Neutrophil (primary cell): ENCODE data around the gene ACAA1.

Source experiments
- H3K27ac ChIP-seq: fragments of 200-600 bp; sonication (generic); 2 replicates; pipeline ENCODE4 v1.5.1; 2016; ENCODE audit warnings: mild to moderate bottlenecking, moderate library complexity
- H3K27me3 ChIP-seq: fragments of 200-600 bp; sonication (generic); 2 replicates; pipeline ENCODE4 v1.6.0; 2016; ENCODE audit warnings: mild to moderate bottlenecking
- H3K36me3 ChIP-seq: fragments of 200-600 bp; sonication (generic); 2 replicates; pipeline ENCODE4 v1.5.1; 2017
- H3K4me1 ChIP-seq, 2 experiments: fragments of 200-600 bp in 1 of 2; sonication (generic) in 1 of 2; 1 replicate in 1 of 2; 2 replicates in 1 of 2; pipeline versions ENCODE4 v1.5.1 to v1.6.1; 2013 to 2016; ENCODE audit warnings: low read depth in 1 of 2, low read length in 1 of 2, mild to moderate bottlenecking in 1 of 2, moderate library complexity in 1 of 2; ENCODE audit not compliant: control insufficient read depth in 1 of 2, insufficient read depth in 1 of 2
- H3K4me3 ChIP-seq, 2 experiments: fragments of 200-600 bp in 1 of 2; sonication (generic) in 1 of 2; 1 replicate in 1 of 2; 2 replicates in 1 of 2; pipeline ENCODE4 v1.5.1; 2013 to 2016; ENCODE audit warnings: low read depth in 1 of 2, low read length in 1 of 2, mild to moderate bottlenecking in 1 of 2, moderate library complexity in 1 of 2
- H3K9me3 ChIP-seq: fragments of 200-600 bp; sonication (generic); 2 replicates; pipeline ENCODE4 v1.5.1; 2016
- CTCF ChIP-seq: fragments of 200-600 bp; sonication (generic); IDR thresholded peaks from 2 replicates; pipeline ENCODE4 v1.5.1; 2016; ENCODE audit warnings: antibody characterized with exemption

ACAA1 gene

GRCh38 chr3:38111201-38111600 is 25.7 kb downstream of the ACAA1 start:
- Histone ChIP-seq H3K4me1 (peaks cover 61% of the 10 kb centered on the region in 2 experiments), H3K9me3 (no peaks in the 10 kb centered on the region), H3K27me3 (no peaks in the 10 kb centered on the region), H3K36me3 (peaks cover 5% of the 10 kb centered on the region), H3K27ac (peak overlapping the region; percentile 40), H3K4me3 (no peak overlapping the region)
- TF ChIP-seq CTCF: no peak

GRCh38 chr3:38110314-38111050 is 26.4 kb downstream of the ACAA1 start:
- Histone ChIP-seq H3K27ac (peak overlapping the region; percentile 84), H3K9me3 (no peaks in the 10 kb centered on the region), H3K27me3 (no peaks in the 10 kb centered on the region), H3K4me3 (no peak overlapping the region), H3K36me3 (peaks cover under 1% of the 10 kb centered on the region), H3K4me1 (peaks cover 64 to 65% of the 10 kb centered on the region in 2 experiments)
- TF ChIP-seq CTCF: no peak

GRCh38 chr3:38109580-38110313 is 27.2 kb downstream of the ACAA1 start:
- peaks cover 64 to 65% of the 10 kb centered on the region in 2 experiments for H3K4me1 ChIP-seq
- H3K4me3 ChIP-seq: peak overlapping the region in 1 of 2 experiments; percentile 40
- no peaks in the 10 kb centered on the region for H3K36me3 ChIP-seq
- no peak for TF ChIP-seq CTCF
- H3K9me3 ChIP-seq: no peaks in the 10 kb centered on the region
- peak overlapping the region; percentile 84 for H3K27ac ChIP-seq
- no peaks in the 10 kb centered on the region for H3K27me3 ChIP-seq

GRCh38 chr3:38108649-38109579 is 28.0 kb downstream of the ACAA1 start:
- Histone ChIP-seq H3K9me3 (no peaks in the 10 kb centered on the region), H3K4me1 (peaks cover 65% of the 10 kb centered on the region in 2 experiments), H3K4me3 (peak overlapping the region; percentile 35 to 40), H3K27me3 (no peaks in the 10 kb centered on the region), H3K36me3 (no peaks in the 10 kb centered on the region), H3K27ac (peak overlapping the region; percentile 84)
- TF ChIP-seq CTCF: peak; percentile 35

GRCh38 chr3:38107911-38108648 is 28.8 kb downstream of the ACAA1 start:
- Histone ChIP-seq H3K4me3 (peak overlapping the region; percentile 35 to 40), H3K4me1 (peaks cover 73% of the 10 kb centered on the region in 2 experiments), H3K36me3 (no peaks in the 10 kb centered on the region), H3K27me3 (no peaks in the 10 kb centered on the region), H3K27ac (peak overlapping the region; percentile 84), H3K9me3 (no peaks in the 10 kb centered on the region)
- TF ChIP-seq CTCF: no peak
